Measurements from ENCODE around the gene DNAH11. TPM values are rescaled to one million over a fixed set of nuclear protein-coding genes. Genes with fewer than 3 reads are reported as not detected.

The DNAH11 gene
- total RNA-seq, 1 donor from 2014 or later, result 3.4 TPM

DNA sequence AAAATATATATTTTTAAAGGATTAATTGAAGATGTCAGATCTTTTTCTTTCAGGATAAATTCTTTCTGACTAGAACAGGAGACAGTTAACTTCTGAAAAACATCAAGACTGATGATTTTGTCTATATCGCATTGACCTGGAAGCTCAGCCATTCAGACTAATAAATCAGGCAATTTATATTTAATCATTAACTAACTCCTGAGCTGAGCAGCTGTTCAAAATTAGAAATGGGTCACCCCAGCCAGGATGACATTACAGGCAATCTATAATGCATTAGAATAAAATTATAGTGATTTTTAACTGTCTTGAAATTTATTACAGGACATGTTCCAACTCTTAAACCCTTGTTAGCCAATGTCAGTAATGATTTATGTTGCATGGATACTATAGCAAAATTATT, 263.0 kb downstream of the DNAH11 start:
- H3K4me1 ChIP-seq, result no peaks in the 10 kb centered on the region

GRCh38 chr7:21806388-21806787, 263.5 kb downstream of the DNAH11 start:
- intact Hi-C loops (cut with DNase I), result no loop called here
- no peaks in the 10 kb centered on the region for H3K4me1 ChIP-seq
- TF ChIP-seq CTCF (IDR thresholded peaks at IDR 0.05), result no peak
- no peaks in the 10 kb centered on the region for H3K27me3 ChIP-seq
- DNase-seq (no peak), ATAC-seq (no peak)
- H3K9me3 ChIP-seq, result no peaks in the 10 kb centered on the region
- no peak overlapping the region for H3K27ac ChIP-seq
- no peaks in the 10 kb centered on the region for H3K36me3 ChIP-seq
- no peak overlapping the region for H3K4me3 ChIP-seq

More for the DNA sequence above, 263.0 kb downstream of the DNAH11 start:
- TF ChIP-seq CTCF (IDR thresholded peaks at IDR 0.05), result no peak
- H3K9me3 ChIP-seq, result no peaks in the 10 kb centered on the region
- no peak overlapping the region for H3K27ac ChIP-seq
- ATAC-seq (no peak), DNase-seq (no peak)
- H3K36me3 ChIP-seq, result no peaks in the 10 kb centered on the region
- intact Hi-C loops (cut with DNase I), result no loop called here
- no peak overlapping the region for H3K4me3 ChIP-seq
- no peaks in the 10 kb centered on the region for H3K27me3 ChIP-seq

DNA sequence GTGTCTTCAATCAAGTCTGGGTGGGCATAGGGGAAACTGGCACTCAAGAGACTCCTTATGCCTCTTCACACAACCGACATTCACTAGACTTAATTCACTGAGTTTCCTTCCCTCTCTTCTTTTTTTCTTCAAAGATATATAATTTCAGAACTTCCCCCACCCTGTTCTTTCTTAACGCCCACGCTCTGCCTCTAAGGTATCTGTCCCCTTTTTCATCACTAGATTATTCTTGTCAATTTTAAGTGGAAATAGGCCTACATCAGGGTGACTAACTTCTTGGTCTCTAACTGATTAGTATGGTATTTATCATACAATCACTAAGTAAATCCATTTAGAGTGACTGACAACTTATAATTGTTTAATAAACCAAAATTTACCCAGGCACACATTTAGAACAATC, 276.2 kb downstream of the DNAH11 start:
- Histone ChIP-seq H3K4me1 (no peaks in the 10 kb centered on the region), H3K9me3 (no peaks in the 10 kb centered on the region), H3K36me3 (no peaks in the 10 kb centered on the region), H3K27ac (no peak overlapping the region), H3K4me3 (no peak overlapping the region), H3K27me3 (no peaks in the 10 kb centered on the region)
- TF ChIP-seq CTCF (IDR thresholded peaks at IDR 0.05), result no peak
- DNase-seq, result no peak
- intact Hi-C loops (cut with DNase I), result no loop called here
- ATAC-seq, result no peak

DNA sequence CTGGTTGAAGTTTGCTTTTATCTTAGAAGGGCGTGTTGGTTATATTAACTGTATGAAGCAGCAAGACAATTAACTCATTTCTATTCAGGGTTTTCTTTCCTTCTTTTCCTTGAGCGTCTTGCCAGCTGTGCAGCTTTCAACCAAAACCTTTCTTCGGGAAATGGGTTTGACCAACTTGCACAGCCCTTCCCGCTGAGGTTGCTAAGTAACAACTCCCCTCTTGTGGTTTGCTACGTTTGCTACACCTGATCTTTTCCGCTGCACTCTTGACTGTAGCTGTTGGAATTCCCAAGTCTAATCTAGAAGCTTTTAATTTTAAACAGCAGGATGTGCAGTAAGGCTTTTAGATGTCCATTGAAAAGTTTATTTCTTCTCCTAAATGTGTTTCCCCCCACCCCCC, 286.0 kb downstream of the DNAH11 start:
- no peak for TF ChIP-seq CTCF (IDR thresholded peaks at IDR 0.05)
- no peaks in the 10 kb centered on the region for H3K27me3 ChIP-seq
- intact Hi-C loops (cut with DNase I), result no loop called here
- no peak overlapping the region for H3K27ac ChIP-seq
- H3K36me3 ChIP-seq, result no peaks in the 10 kb centered on the region
- ATAC-seq (no peak), DNase-seq (no peak)
- H3K4me1 ChIP-seq, result no peaks in the 10 kb centered on the region
- H3K4me3 ChIP-seq, result no peak overlapping the region
- H3K9me3 ChIP-seq, result no peaks in the 10 kb centered on the region

DNA sequence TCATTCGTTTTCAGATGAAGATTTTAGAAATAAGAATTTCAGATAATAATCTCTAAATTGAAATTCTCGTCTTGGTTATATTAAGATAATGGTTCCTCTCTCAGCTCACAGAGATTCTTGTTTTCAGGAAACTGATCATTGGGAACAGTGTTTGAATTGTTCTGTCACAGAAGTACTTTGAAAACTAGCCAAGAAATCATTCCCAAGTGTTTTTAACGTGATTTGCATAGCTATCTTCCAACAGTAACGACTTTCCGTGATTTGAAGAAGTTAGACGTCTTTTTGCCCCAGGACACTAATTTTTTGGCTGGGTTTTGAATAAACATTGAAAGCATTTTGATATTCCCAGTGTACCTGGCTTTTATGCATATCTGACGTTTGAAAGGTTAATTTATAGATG, 286.9 kb downstream of the DNAH11 start:
- Histone ChIP-seq H3K4me3 (no peak overlapping the region), H3K27me3 (no peaks in the 10 kb centered on the region), H3K27ac (no peak overlapping the region), H3K4me1 (no peaks in the 10 kb centered on the region), H3K36me3 (no peaks in the 10 kb centered on the region), H3K9me3 (no peaks in the 10 kb centered on the region)
- no peak for ATAC-seq
- no peak for DNase-seq
- no peak for TF ChIP-seq CTCF (IDR thresholded peaks at IDR 0.05)
- intact Hi-C loops (cut with DNase I), result no loop called here

GRCh38 chr7:21844742-21845141, 301.9 kb downstream of the DNAH11 start:
- no peaks in the 10 kb centered on the region for H3K36me3 ChIP-seq
- H3K4me3 ChIP-seq, result no peak overlapping the region
- intact Hi-C loops (cut with DNase I), result no loop called here
- no peaks in the 10 kb centered on the region for H3K27me3 ChIP-seq
- no peak for DNase-seq
- no peaks in the 10 kb centered on the region for H3K9me3 ChIP-seq
- no peak overlapping the region for H3K27ac ChIP-seq
- no peaks in the 10 kb centered on the region for H3K4me1 ChIP-seq
- no peak for ATAC-seq
- TF ChIP-seq CTCF (IDR thresholded peaks at IDR 0.05), result no peak

All from upper lobe of right lung (tissue), 1 donor.